Ascending aorta (tissue), 2 donors: ENCODE results near the gene ELF4. TPM values are rescaled to one million over a fixed set of nuclear protein-coding genes. Genes with fewer than 3 reads are reported as not detected.

Experiments used
- DNase-seq, 2 donors: peaks; one replicate each; pipeline ENCODE4 v3.0.0-alpha.2; 2019; ENCODE audit warnings: low spot score in 2 of 2
- H3K27ac ChIP-seq, 2 donors: fragments of 200-600 bp; sonication (generic); one replicate each; pipeline ENCODE4 v1.5.1; 2016 to 2017; ENCODE audit warnings: mild to moderate bottlenecking in 1 of 2
- H3K27me3 ChIP-seq: fragments of 200-600 bp; sonication (generic); one replicate; pipeline ENCODE4 v1.5.1; 2017
- H3K36me3 ChIP-seq, 2 donors: fragments of 200-600 bp; sonication (generic); one replicate each; pipeline ENCODE4 v1.5.1; 2016
- H3K4me1 ChIP-seq, 2 donors: fragments of 200-600 bp; sonication (generic); one replicate each; pipeline ENCODE4 v1.5.1; 2016 to 2017; ENCODE audit warnings: mild to moderate bottlenecking in 1 of 2
- H3K4me3 ChIP-seq, 2 donors: fragments of 200-600 bp; sonication (generic); one replicate each; pipeline ENCODE4 v1.5.1; 2016 to 2017; ENCODE audit warnings: mild to moderate bottlenecking in 1 of 2
- H3K9me3 ChIP-seq, 2 donors: fragments of 200-600 bp; sonication (generic); one replicate each; pipeline ENCODE4 v1.5.1; 2016
- intact Hi-C: fragments of 100-400 bp; cut with DNase I; formaldehyde crosslinking; loops from one replicate; pipeline ENCODE4 v1.15.1; 2023
- total RNA-seq: library from RNA; depleted of rRNA; stranded (reverse); fragments of >200 nt; gene quantifications from one replicate; pipeline ENCODE4 v1.1.0, GENCODE V29; 2016
- TF ChIP-seq, protein P1 (sequence below), 3 experiments: fragments of 200-600 bp in 2 of 3; fragments of 450-650 bp in 1 of 3; sonication (generic) in 2 of 3; IDR thresholded peaks; one replicate each; pipeline ENCODE4 v1.5.1; 2016 to 2019; ENCODE audit warnings: antibody characterized with exemption in 3 of 3, mild to moderate bottlenecking in 1 of 3, moderate library complexity in 1 of 3

Gene ELF4
- total RNA-seq, 1 donor from 2014 or later: 25.7 TPM

DNA sequence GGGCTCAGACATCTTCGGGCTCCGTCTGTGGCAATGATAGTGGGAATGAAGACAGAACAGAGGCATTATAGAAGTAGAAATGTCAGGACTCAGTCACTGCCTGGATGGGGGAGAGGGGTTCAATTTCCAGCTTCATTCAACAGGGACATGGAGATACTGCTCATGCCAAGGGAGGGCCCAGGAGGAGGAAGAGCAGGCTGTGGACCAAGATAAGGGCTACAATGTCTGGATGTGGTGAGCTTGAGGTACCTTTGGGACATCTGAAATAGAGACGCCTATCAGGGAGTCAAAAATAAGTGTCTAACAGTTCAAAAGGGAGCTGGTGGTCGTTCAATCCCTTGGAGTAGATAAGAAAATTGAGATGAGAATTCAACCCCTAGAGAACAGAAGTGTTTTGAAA lies 34.5 kb downstream of the ELF4 start:
- Histone ChIP-seq H3K27me3 (no peaks in the 10 kb centered on the region), H3K27ac (no peak overlapping the region), H3K9me3 (no peaks in the 10 kb centered on the region), H3K4me1 (no peaks in the 10 kb centered on the region), H3K36me3 (peaks cover 3 to 16% of the 10 kb centered on the region in 2 donors), H3K4me3 (no peak overlapping the region)
- DNase-seq: no peak
- TF ChIP-seq, protein P1, sequence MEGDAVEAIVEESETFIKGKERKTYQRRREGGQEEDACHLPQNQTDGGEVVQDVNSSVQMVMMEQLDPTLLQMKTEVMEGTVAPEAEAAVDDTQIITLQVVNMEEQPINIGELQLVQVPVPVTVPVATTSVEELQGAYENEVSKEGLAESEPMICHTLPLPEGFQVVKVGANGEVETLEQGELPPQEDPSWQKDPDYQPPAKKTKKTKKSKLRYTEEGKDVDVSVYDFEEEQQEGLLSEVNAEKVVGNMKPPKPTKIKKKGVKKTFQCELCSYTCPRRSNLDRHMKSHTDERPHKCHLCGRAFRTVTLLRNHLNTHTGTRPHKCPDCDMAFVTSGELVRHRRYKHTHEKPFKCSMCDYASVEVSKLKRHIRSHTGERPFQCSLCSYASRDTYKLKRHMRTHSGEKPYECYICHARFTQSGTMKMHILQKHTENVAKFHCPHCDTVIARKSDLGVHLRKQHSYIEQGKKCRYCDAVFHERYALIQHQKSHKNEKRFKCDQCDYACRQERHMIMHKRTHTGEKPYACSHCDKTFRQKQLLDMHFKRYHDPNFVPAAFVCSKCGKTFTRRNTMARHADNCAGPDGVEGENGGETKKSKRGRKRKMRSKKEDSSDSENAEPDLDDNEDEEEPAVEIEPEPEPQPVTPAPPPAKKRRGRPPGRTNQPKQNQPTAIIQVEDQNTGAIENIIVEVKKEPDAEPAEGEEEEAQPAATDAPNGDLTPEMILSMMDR (IDR thresholded peaks at IDR 0.05): no peak
- intact Hi-C loops: no loop called here

DNA sequence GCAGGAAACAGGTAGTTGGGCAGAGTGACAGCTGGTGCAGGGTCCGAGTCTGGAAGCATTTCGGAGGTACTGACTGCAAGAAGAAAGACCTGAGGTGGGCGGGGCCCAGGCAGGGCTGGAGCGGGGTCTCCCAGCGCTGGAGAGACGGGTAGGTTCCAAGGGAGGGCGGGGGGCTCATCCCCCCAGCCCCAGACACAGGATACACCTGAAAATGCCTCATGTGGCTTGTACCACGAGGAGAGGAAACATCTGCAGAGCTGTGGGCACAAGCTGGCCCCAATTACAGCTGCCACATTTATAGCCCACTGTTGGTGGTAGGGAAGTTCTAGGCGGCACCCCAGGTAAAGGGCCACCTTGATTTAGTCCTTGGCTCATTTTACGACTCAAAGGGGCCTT lies 38.0 kb downstream of the ELF4 start:
- TF ChIP-seq, protein P1 (IDR thresholded peaks at IDR 0.05): no peak
- Histone ChIP-seq H3K27me3 (no peaks in the 10 kb centered on the region), H3K27ac (no peak overlapping the region), H3K9me3 (no peaks in the 10 kb centered on the region), H3K4me1 (no peaks in the 10 kb centered on the region), H3K4me3 (no peak overlapping the region), H3K36me3 (peaks cover 3 to 34% of the 10 kb centered on the region in 2 donors)
- no peak for DNase-seq
- intact Hi-C loops: no loop called here

DNA sequence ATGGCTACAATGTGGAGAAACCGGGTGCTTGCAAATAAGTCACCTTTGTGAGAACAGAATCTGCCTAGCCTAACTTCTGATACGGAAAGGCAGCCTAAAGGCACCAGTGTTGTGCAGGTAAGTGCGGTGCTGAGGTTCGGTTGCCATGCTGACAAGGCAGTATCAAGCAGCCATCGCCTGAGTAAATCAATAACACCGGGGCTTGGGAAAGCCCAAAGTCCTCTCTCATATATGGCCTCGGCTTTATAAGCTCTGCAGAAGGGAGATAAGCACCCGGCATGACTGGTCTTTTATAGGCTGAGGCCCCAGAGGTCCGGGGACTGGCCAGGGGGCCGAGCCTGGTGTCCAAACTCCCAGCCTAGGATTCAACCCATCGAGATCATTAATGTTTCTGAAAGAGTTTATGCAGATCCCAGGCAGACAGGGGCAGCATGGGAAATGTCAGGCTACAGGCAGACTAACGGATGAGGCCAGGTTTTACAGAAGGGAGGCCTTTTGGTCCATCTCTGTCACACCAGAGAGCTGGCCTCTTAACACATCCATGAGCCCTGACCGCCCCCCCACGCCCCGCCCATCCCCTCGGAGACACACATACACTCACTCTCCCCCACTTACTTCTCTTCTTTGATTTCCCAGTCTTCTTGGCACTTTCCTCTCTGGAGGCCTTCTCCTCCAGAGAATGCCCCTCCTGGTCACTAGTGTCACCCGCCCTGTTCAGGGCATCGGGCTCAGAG lies 38.5 kb downstream of the ELF4 start:
- Histone ChIP-seq H3K4me3 (no peak overlapping the region), H3K4me1 (no peaks in the 10 kb centered on the region), H3K27me3 (no peaks in the 10 kb centered on the region), H3K27ac (no peak overlapping the region), H3K9me3 (no peaks in the 10 kb centered on the region), H3K36me3 (peaks cover 9 to 39% of the 10 kb centered on the region in 2 donors)
- no peak for DNase-seq
- TF ChIP-seq, protein P1 (IDR thresholded peaks at IDR 0.05): no peak
- intact Hi-C loops: no loop called here

DNA sequence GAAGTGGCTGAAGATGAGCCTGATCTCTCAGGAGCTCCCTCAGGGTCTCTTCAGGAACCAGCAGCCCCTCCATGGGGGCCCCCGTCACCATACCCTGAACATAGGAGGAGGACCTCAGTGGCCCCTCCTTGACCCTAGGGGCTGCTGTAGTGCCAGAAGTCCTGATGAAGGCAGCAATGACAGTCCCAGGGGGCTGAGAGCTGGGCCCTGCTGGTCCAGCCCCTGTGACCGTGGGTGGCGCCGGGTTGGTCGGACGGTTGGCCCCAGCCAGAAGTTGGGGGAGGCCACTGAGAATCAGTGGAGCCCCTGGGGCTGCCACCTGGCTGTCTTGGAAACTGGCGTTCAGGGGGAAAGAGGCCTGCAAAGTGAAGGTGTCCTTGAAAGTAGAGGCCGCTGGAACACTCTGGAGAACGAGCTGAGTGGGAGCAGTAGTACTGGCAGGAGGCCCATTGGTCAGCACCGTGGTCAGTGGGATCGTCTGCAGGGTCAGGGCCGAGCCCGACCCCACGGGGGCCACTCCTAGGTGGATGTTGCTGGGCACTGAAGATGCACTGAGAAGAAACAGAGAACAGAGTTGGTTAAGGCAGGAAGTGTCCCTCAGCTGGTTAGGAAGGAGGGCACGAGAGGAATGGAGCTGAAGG lies 43.2 kb downstream of the ELF4 start:
- intact Hi-C loops: no loop called here

DNA sequence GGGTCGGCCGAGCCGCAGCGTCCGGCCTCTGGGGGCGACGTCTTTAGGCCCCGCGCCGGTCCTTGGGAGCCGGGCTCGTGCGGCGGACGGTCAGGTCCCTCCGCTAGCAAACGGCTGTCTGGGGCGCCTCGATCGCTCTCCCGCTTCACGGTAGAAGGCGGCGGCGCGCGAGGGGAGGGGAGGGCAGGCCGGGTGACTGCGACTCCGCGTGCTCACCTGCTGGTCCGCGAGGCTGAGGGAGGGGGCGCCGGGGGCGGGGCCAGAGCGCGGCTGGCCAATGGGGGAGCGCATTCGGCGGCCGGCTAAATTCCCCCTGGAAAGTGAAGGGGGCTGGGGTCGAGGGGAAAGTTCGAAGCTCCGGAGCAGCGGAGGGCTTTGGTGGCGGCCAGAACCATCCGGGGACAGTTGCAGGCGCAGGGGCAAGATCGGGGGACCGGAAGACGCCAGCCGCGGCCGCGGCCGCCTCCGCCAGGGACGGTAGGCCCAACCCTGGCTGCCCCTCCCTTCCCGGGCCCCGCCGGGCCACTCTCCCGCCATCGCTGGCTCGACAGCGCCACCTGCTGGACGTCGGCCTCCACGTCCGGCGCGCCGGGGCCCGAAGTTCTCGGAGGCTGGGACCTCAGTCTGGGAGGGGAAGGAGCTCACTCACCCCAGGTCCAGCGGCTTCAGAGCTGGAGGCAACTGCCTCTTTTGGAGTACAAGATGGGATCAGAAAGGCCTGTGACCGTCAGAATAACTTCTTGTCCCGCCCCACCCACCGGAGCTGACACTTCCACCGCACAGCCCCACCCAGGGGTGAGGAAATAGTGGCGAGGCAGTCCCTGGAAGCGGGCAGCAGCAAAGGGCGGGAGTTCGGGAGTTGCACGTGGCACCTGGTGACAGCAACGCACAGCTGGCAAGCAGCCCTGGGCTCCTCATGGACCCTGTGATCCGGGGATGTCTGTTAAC lies 49.9 kb downstream of the ELF4 start:
- H3K4me3 ChIP-seq: peak overlapping the region; percentile 48 to 65
- no peaks in the 10 kb centered on the region for H3K36me3 ChIP-seq
- intact Hi-C loops: loop anchor here (1.0 to 5.0 kb wide), 6 partner anchors 78 to 456 kb away; partner anchors contain the start of genes BCORL1, RAB33A and ZDHHC9
- peaks cover 0 to 2% of the 10 kb centered on the region in 2 donors for H3K4me1 ChIP-seq
- TF ChIP-seq, protein P1 (IDR thresholded peaks at IDR 0.05): peak; percentile 84 to 89 (median 88)
- H3K9me3 ChIP-seq: no peaks in the 10 kb centered on the region
- peak in 1 of 2 donors; percentile 86 for DNase-seq
- no peaks in the 10 kb centered on the region for H3K27me3 ChIP-seq
- H3K27ac ChIP-seq: peak overlapping the region; percentile 68 to 77

More for the DNA sequence above, 43.2 kb downstream of the ELF4 start:
- TF ChIP-seq, protein P1 (IDR thresholded peaks at IDR 0.05): no peak
- Histone ChIP-seq H3K27me3 (no peaks in the 10 kb centered on the region), H3K4me3 (no peak overlapping the region), H3K4me1 (no peaks in the 10 kb centered on the region), H3K36me3 (peaks cover 11 to 33% of the 10 kb centered on the region in 2 donors), H3K9me3 (no peaks in the 10 kb centered on the region), H3K27ac (no peak overlapping the region)
- no peak for DNase-seq
